HCT116 (cell line): Measurements from ENCODE around the gene OPTN. TPM values are rescaled to one million over a fixed set of nuclear protein-coding genes. Genes with fewer than 3 reads are reported as not detected.

ENCODE experiments used
- ATAC-seq: fragments of 200-7000 bp; cut with Tn5 transposase; 2 replicates; pipeline ENCODE4 v1.9.1; 2020; ENCODE audit warnings: mild to moderate bottlenecking, moderate library complexity
- BruUV-seq: library from RNA; stranded (reverse); fragments of 400-500 nt; replicated peaks from 2 replicates; lab custom pipeline; 2021; lab: Mats Ljungman, UMichigan
- CTCF ChIA-PET: fragments of 300-600 bp; sonication (Branson Sonifier 250); formaldehyde crosslinking; loops from one replicate; lab custom pipeline; 2021; ENCODE audit warnings: antibody characterized with exemption; lab: Charles Lee
- POLR2A ChIA-PET: fragments of 300-600, 350-600 bp; sonication (Branson Sonifier 250); formaldehyde crosslinking; loops from one replicate; lab custom pipeline; 2021; ENCODE audit warnings: antibody characterized with exemption; lab: Charles Lee
- RAD21 ChIA-PET, 2 experiments: fragments of 300-600 bp; sonication (Branson Sonifier 250); formaldehyde crosslinking; loops; one replicate each; lab custom pipeline; 2023; ENCODE audit warnings: low total read pairs in 2 of 2; ENCODE audit not compliant: uncharacterized antibody in 2 of 2, unreplicated experiment in 2 of 2, low non-redundant PET in 1 of 2; lab: Charles Lee
- DNase-seq: peaks from one replicate; pipeline ENCODE4 v3.0.0-alpha.2; 2010; ENCODE audit warnings: low read depth, low spot score
- H2AFZ ChIP-seq: fragments of 200-600 bp; shearing (Covaris generic), sonication (generic); 2 replicates; pipeline ENCODE4 v1.6.1; 2017; ENCODE audit warnings: low read depth, mixed run types, mixed read lengths, antibody characterized with exemption, low read length; ENCODE audit not compliant: poor library complexity, severe bottlenecking
- H3K27ac ChIP-seq: 2 replicates; pipeline ENCODE4 v1.5.1; 2012; ENCODE audit warnings: low read depth, low read length
- H3K27me3 ChIP-seq: fragments of 200-600 bp; sonication (generic); 2 replicates; pipeline ENCODE4 v1.6.1; 2016; ENCODE audit warnings: mixed run types, low read length, mixed read lengths; ENCODE audit not compliant: insufficient read depth
- H3K36me3 ChIP-seq, 2 experiments: fragments of 200-500 bp in 1 of 2; fragments of 200-600 bp in 1 of 2; sonication (Bioruptor generic) in 1 of 2; sonication (generic) in 1 of 2; 2 replicates each; pipeline versions ENCODE4 v1.5.1 to v1.6.1; 2014 to 2016; ENCODE audit warnings: low read length in 2 of 2, inconsistent platforms in 1 of 2, mixed read lengths in 1 of 2, mixed run types in 1 of 2; ENCODE audit not compliant: insufficient read depth in 2 of 2, control insufficient read depth in 1 of 2
- H3K4me1 ChIP-seq, 2 experiments: fragments of 200-600 bp in 1 of 2; sonication (generic) in 1 of 2; 2 replicates each; pipeline versions ENCODE4 v1.5.1 to v1.6.1; 2012 to 2017; ENCODE audit warnings: low read length in 2 of 2, inconsistent platforms in 1 of 2, mild to moderate bottlenecking in 1 of 2, mixed read lengths in 1 of 2, mixed run types in 1 of 2, moderate library complexity in 1 of 2; ENCODE audit not compliant: insufficient read depth in 2 of 2, control insufficient read depth in 1 of 2
- H3K4me2 ChIP-seq: fragments of 200-600 bp; sonication (generic); 2 replicates; pipeline ENCODE4 v1.6.1; 2017; ENCODE audit warnings: mixed run types, low read length, mixed read lengths
- H3K4me3 ChIP-seq, 2 experiments: fragments of 200-600 bp in 1 of 2; sonication (generic) in 1 of 2; replicated peaks in 1 of 2; 2 replicates each; pipeline ENCODE4 v1.5.1; 2011 to 2016; ENCODE audit warnings: low read length in 2 of 2, control low read depth in 1 of 2, low read depth in 1 of 2, mild to moderate bottlenecking in 1 of 2, mixed read lengths in 1 of 2, mixed run types in 1 of 2
- H3K79me2 ChIP-seq: fragments of 200-600 bp; sonication (generic); 2 replicates; pipeline ENCODE4 v1.6.1; 2017; ENCODE audit warnings: mild to moderate bottlenecking, mixed run types, low read length, moderate library complexity, mixed read lengths; ENCODE audit not compliant: insufficient read depth
- H3K9ac ChIP-seq: fragments of 200-600 bp; sonication (generic); 2 replicates; pipeline ENCODE4 v1.6.1; 2016; ENCODE audit warnings: low read length, mixed read lengths
- H3K9me2 ChIP-seq: fragments of 200-600 bp; sonication (generic), shearing (Covaris generic); 2 replicates; pipeline ENCODE4 v1.6.1; 2017; ENCODE audit warnings: mixed run types, mild to moderate bottlenecking, moderate library complexity; ENCODE audit not compliant: insufficient read depth
- H3K9me3 ChIP-seq, 2 experiments: fragments of 200-500 bp in 1 of 2; fragments of 200-600 bp in 1 of 2; sonication (Bioruptor generic) in 1 of 2; sonication (generic) in 1 of 2; 2 replicates each; pipeline ENCODE4 v1.6.1; 2014 to 2017; ENCODE audit warnings: low read length in 2 of 2, mixed read lengths in 2 of 2, inconsistent platforms in 1 of 2, low read depth in 1 of 2, mild to moderate bottlenecking in 1 of 2, mixed run types in 1 of 2, moderate library complexity in 1 of 2; ENCODE audit not compliant: control insufficient read depth in 1 of 2, insufficient read depth in 1 of 2
- H4K20me1 ChIP-seq: fragments of 200-600 bp; sonication (generic), shearing (Covaris generic); 2 replicates; pipeline ENCODE4 v1.6.1; 2017; ENCODE audit warnings: mixed run types, mild to moderate bottlenecking, moderate library complexity; ENCODE audit not compliant: insufficient read depth
- CBX3 ChIP-seq: IDR thresholded peaks from 2 replicates; pipeline ENCODE4 v1.6.1; 2012; ENCODE audit warnings: low read depth
- ELF1 ChIP-seq: IDR thresholded peaks from 2 replicates; pipeline ENCODE4 v1.6.1; 2012; ENCODE audit warnings: low read depth, borderline replicate concordance
- EZH2phosphoT487 ChIP-seq: fragments of 200-600 bp; IDR thresholded peaks from 2 replicates; pipeline ENCODE4 v1.6.1; 2018; ENCODE audit warnings: antibody characterized with exemption, borderline replicate concordance
- FOSL1 ChIP-seq: IDR thresholded peaks from 2 replicates; pipeline ENCODE4 v1.6.1; 2012; ENCODE audit warnings: low read depth
- SP1 ChIP-seq: IDR thresholded peaks from 2 replicates; pipeline ENCODE4 v1.6.1; 2012; ENCODE audit warnings: low read depth
- TCF7L2 ChIP-seq: IDR thresholded peaks from 2 replicates; pipeline ENCODE4 v1.7.0; 2011; ENCODE audit warnings: borderline replicate concordance, inconsistent platforms; ENCODE audit not compliant: insufficient read depth, insufficient read length; ENCODE audit errors: extremely low read depth
- YY1 ChIP-seq: IDR thresholded peaks from 2 replicates; pipeline ENCODE4 v1.6.1; 2011; ENCODE audit warnings: low read length, low read depth, moderate library complexity, mild to moderate bottlenecking; ENCODE audit not compliant: insufficient replicate concordance; ENCODE audit errors: extremely low read depth
- ZFX ChIP-seq: fragments of 450-650 bp; IDR thresholded peaks from 2 replicates; pipeline ENCODE4 v1.6.1; 2017
- intact Hi-C: fragments of 100-400 bp; cut with micrococcal nuclease; formaldehyde crosslinking; loops from 2 replicates; pipeline ENCODE4 v1.10.0; 2022
- total RNA-seq: library from RNA; stranded (reverse); gene quantifications from one replicate; pipeline ENCODE4 v1.2.1, GENCODE V29; 2021; ENCODE audit not compliant: unreplicated experiment
- TF ChIP-seq, protein P1 (sequence below): IDR thresholded peaks from 2 replicates; pipeline ENCODE4 v1.6.1; 2011; ENCODE audit warnings: mild to moderate bottlenecking, low read length, moderate library complexity; ENCODE audit not compliant: insufficient replicate concordance; ENCODE audit errors: extremely low read depth
- TF ChIP-seq, protein P2 (sequence below): IDR thresholded peaks from 2 replicates; pipeline ENCODE4 v1.6.1; 2012
- TF ChIP-seq, protein P3 (sequence below): IDR thresholded peaks from 2 replicates; pipeline ENCODE4 v1.6.1; 2012
- TF ChIP-seq, protein P4 (sequence below), 3 experiments: fragments of 200-600 bp in 1 of 3; sonication (generic) in 1 of 3; IDR thresholded peaks in 2 of 3; conservative IDR thresholded peaks in 1 of 3; 2 replicates each; pipeline ENCODE4 v1.5.1; 2012 to 2017; ENCODE audit warnings: low read depth in 2 of 3, low read length in 2 of 3, antibody characterized with exemption in 1 of 3, borderline replicate concordance in 1 of 3, control low read depth in 1 of 3, mild to moderate bottlenecking in 1 of 3, mixed read lengths in 1 of 3, mixed run types in 1 of 3, moderate library complexity in 1 of 3; ENCODE audit not compliant: insufficient read depth in 1 of 3

The OPTN gene
- total RNA-seq, 1 experiment from 2014 or later, result 17.0 TPM

DNA sequence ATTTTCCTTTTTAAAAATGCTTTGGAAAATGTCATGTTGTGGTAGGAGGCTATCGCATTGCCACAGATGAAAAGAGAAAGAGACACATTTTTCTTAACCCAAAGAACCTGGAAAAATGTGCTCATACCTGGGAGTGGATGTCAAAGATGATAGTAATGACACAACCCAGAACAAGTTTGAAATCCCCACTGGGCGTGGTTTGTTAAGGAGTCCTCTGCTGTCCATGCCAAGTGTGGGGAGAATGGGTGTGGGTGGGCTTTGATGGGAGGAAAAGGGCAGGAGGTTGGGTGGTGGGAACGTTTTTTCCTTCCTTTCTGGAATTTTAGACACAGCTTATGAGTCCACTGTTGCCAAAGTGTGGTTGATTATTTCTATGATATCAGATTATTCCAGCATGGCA, 10.9 kb downstream of the OPTN start:
- ChIA-PET RAD21 (no interaction called here), CTCF (no interaction called here), POLR2A (no interaction called here)
- intact Hi-C loops, result no loop called here
- Histone ChIP-seq H3K36me3 (no peaks in the 10 kb centered on the region), H3K9me3 (no peaks in the 10 kb centered on the region), H3K9ac (no peak overlapping the region), H3K79me2 (no peaks in the 10 kb centered on the region), H3K4me1 (no peaks in the 10 kb centered on the region), H2AFZ (no peak overlapping the region), H4K20me1 (no peaks in the 10 kb centered on the region), H3K4me2 (no peak overlapping the region), H3K27me3 (no peaks in the 10 kb centered on the region), H3K27ac (no peak overlapping the region), H3K9me2 (no peaks in the 10 kb centered on the region), H3K4me3 (no peak overlapping the region)
- ATAC-seq (no peak), DNase-seq (no peak)
- BruUV-seq, result no TSS peak
- TF ChIP-seq CBX3 (no peak), TCF7L2 (no peak), ELF1 (no peak)
- TF ChIP-seq, protein P1, sequence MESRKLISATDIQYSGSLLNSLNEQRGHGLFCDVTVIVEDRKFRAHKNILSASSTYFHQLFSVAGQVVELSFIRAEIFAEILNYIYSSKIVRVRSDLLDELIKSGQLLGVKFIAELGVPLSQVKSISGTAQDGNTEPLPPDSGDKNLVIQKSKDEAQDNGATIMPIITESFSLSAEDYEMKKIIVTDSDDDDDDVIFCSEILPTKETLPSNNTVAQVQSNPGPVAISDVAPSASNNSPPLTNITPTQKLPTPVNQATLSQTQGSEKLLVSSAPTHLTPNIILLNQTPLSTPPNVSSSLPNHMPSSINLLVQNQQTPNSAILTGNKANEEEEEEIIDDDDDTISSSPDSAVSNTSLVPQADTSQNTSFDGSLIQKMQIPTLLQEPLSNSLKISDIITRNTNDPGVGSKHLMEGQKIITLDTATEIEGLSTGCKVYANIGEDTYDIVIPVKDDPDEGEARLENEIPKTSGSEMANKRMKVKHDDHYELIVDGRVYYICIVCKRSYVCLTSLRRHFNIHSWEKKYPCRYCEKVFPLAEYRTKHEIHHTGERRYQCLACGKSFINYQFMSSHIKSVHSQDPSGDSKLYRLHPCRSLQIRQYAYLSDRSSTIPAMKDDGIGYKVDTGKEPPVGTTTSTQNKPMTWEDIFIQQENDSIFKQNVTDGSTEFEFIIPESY, result no peak

DNA sequence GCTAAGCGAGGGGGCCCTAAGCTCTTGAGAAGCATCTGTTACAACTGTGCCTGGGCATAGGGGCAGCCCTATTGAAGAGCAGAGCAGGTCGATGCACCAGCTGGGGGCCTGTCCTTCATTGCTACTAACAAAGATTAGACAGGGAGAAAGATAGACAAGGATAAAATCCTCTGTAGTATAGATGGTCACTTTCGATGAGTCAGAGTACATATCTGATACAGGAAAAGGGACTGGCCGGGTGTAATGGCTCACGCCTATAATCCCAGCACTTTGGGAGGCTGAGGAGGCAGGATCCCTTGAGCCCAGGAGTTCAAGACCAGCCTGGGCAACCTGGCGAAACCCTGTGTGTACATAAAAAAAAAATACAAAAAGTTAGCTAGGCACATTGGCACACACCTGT, 13.6 kb downstream of the OPTN start:
- CTCF ChIA-PET, result no interaction called here
- TF ChIP-seq, protein P2, sequence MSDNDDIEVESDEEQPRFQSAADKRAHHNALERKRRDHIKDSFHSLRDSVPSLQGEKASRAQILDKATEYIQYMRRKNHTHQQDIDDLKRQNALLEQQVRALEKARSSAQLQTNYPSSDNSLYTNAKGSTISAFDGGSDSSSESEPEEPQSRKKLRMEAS, result no peak
- TF ChIP-seq, protein P3, sequence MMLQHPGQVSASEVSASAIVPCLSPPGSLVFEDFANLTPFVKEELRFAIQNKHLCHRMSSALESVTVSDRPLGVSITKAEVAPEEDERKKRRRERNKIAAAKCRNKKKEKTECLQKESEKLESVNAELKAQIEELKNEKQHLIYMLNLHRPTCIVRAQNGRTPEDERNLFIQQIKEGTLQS, result no peak
- no peak for TF ChIP-seq EZH2phosphoT487
- TF ChIP-seq, protein P1, result no peak
- TF ChIP-seq YY1, result no peak
- no peak for TF ChIP-seq FOSL1
- TF ChIP-seq, protein P4, sequence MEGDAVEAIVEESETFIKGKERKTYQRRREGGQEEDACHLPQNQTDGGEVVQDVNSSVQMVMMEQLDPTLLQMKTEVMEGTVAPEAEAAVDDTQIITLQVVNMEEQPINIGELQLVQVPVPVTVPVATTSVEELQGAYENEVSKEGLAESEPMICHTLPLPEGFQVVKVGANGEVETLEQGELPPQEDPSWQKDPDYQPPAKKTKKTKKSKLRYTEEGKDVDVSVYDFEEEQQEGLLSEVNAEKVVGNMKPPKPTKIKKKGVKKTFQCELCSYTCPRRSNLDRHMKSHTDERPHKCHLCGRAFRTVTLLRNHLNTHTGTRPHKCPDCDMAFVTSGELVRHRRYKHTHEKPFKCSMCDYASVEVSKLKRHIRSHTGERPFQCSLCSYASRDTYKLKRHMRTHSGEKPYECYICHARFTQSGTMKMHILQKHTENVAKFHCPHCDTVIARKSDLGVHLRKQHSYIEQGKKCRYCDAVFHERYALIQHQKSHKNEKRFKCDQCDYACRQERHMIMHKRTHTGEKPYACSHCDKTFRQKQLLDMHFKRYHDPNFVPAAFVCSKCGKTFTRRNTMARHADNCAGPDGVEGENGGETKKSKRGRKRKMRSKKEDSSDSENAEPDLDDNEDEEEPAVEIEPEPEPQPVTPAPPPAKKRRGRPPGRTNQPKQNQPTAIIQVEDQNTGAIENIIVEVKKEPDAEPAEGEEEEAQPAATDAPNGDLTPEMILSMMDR (IDR thresholded peaks at IDR 0.05 in 2 of 3, conservative IDR thresholded peaks at IDR 0.05 in 1 of 3; ENCODE audit: borderline replicate concordance in 1 of 3, insufficient read depth in 1 of 3, low read depth in 2 of 3, low read length in 2 of 3), result no peak
- TF ChIP-seq ZFX, result no peak
- TF ChIP-seq CBX3, result no peak
- no peak for TF ChIP-seq SP1
- no peaks in the 10 kb centered on the region; a peak in 1 of 4 replicates for H3K36me3 ChIP-seq
- H4K20me1 ChIP-seq, result no peaks in the 10 kb centered on the region
- intact Hi-C loops, result no loop called here
- H3K9ac ChIP-seq, result no peak overlapping the region
- RAD21 ChIA-PET, result no interaction called here
- no peaks in the 10 kb centered on the region for H3K9me3 ChIP-seq
- H3K4me3 ChIP-seq, result no peak overlapping the region
- ATAC-seq, result no peak
- no peak overlapping the region for H3K4me2 ChIP-seq
- no peaks in the 10 kb centered on the region for H3K4me1 ChIP-seq
- no TSS peak for BruUV-seq
- no peak overlapping the region for H2AFZ ChIP-seq
- no peak overlapping the region for H3K27ac ChIP-seq
- H3K27me3 ChIP-seq, result no peaks in the 10 kb centered on the region
- H3K79me2 ChIP-seq, result no peaks in the 10 kb centered on the region
- H3K9me2 ChIP-seq, result no peaks in the 10 kb centered on the region
- POLR2A ChIA-PET, result no interaction called here
- no peak for DNase-seq
